Keratinocyte (primary cell): Measurements from ENCODE around the gene LSM3. TPM values are rescaled to one million over a fixed set of nuclear protein-coding genes. Genes with fewer than 3 reads are reported as not detected.

Source experiments
- DNase-seq: peaks from one replicate; pipeline ENCODE4 v3.0.0-alpha.2; 2011; ENCODE audit warnings: low read depth, missing footprints, low spot score
- FAIRE-seq: peaks from 2 replicates; lab custom pipeline; 2011; peaks lifted over from hg19 to GRCh38; lab: Jason Lieb, UNC
- H2AFZ ChIP-seq: 2 replicates; pipeline ENCODE4 v1.6.0; 2012; ENCODE audit warnings: low read length, control low read depth, inconsistent platforms; ENCODE audit not compliant: control insufficient read depth
- H3K27ac ChIP-seq: 2 replicates; pipeline ENCODE4 v1.5.1; 2011; ENCODE audit warnings: low read length; ENCODE audit not compliant: control insufficient read depth, insufficient read depth
- H3K27me3 ChIP-seq: 3 replicates; pipeline ENCODE4 v1.6.0; 2011; ENCODE audit warnings: low read length; ENCODE audit not compliant: control insufficient read depth, insufficient read depth; ENCODE audit errors: extremely low read depth
- H3K36me3 ChIP-seq, 2 experiments: 2 replicates in 1 of 2; 3 replicates in 1 of 2; pipeline ENCODE4 v1.5.1; 2011; ENCODE audit warnings: low read length in 2 of 2, mild to moderate bottlenecking in 1 of 2; ENCODE audit not compliant: control insufficient read depth in 2 of 2, insufficient read depth in 2 of 2; ENCODE audit errors: extremely low read depth in 1 of 2
- H3K4me1 ChIP-seq: 3 replicates; pipeline ENCODE4 v1.5.1; 2011; ENCODE audit warnings: low read length; ENCODE audit not compliant: control insufficient read depth, insufficient read depth; ENCODE audit errors: extremely low read depth
- H3K4me2 ChIP-seq: 3 replicates; pipeline ENCODE4 v1.6.0; 2011; ENCODE audit warnings: low read depth, low read length; ENCODE audit not compliant: control insufficient read depth, insufficient read depth; ENCODE audit errors: extremely low read depth
- H3K4me3 ChIP-seq, 3 experiments: fragments of 200-600 bp in 1 of 3; sonication (generic) in 1 of 3; 2 replicates in 2 of 3; 3 replicates in 1 of 3; pipeline ENCODE4 v1.5.1; 2011 to 2016; ENCODE audit warnings: low read length in 3 of 3, mild to moderate bottlenecking in 3 of 3, control low read depth in 2 of 3, inconsistent platforms in 1 of 3, low read depth in 1 of 3, mixed read lengths in 1 of 3, mixed run types in 1 of 3, moderate library complexity in 1 of 3; ENCODE audit not compliant: control insufficient read depth in 2 of 3, insufficient read depth in 2 of 3; ENCODE audit errors: extremely low read depth in 1 of 3
- H3K79me2 ChIP-seq: 2 replicates; pipeline ENCODE4 v1.6.0; 2012; ENCODE audit warnings: low read length; ENCODE audit not compliant: control insufficient read depth, insufficient read depth
- H3K9ac ChIP-seq: 3 replicates; pipeline ENCODE4 v1.6.0; 2011; ENCODE audit warnings: low read length; ENCODE audit not compliant: control insufficient read depth, insufficient read depth; ENCODE audit errors: extremely low read depth
- H3K9me1 ChIP-seq: 3 replicates; pipeline ENCODE4 v1.6.0; 2011; ENCODE audit warnings: low read length; ENCODE audit not compliant: control insufficient read depth, insufficient read depth; ENCODE audit errors: extremely low read depth
- H3K9me3 ChIP-seq: 2 replicates; pipeline ENCODE4 v1.5.1; 2012; ENCODE audit warnings: low read depth, low read length; ENCODE audit not compliant: control insufficient read depth
- H4K20me1 ChIP-seq: 3 replicates; pipeline ENCODE4 v1.6.0; 2011; ENCODE audit warnings: low read length; ENCODE audit not compliant: control insufficient read depth, insufficient read depth; ENCODE audit errors: extremely low read depth
- CTCF ChIP-seq, 3 experiments: IDR thresholded peaks in 1 of 3; conservative IDR thresholded peaks in 1 of 3; optimal IDR thresholded peaks in 1 of 3; 2 replicates in 2 of 3; 3 replicates in 1 of 3; pipeline versions ENCODE3 to v1.5.1; 2011; ENCODE audit warnings: low read length in 3 of 3, mild to moderate bottlenecking in 3 of 3, moderate library complexity in 2 of 3, control low read depth in 1 of 3, inconsistent platforms in 1 of 3; ENCODE audit not compliant: insufficient read depth in 2 of 3; ENCODE audit errors: extremely low read depth in 1 of 3
- EZH2 ChIP-seq: IDR thresholded peaks from one replicate; pipeline ENCODE4 v1.6.1; 2012; ENCODE audit warnings: inconsistent platforms, mild to moderate bottlenecking, low read length, moderate library complexity
- dilution Hi-C: fragments of 300-500 bp; cut with MboI; formaldehyde crosslinking; loops from one replicate; pipeline ENCODE4 v1.7.0; 2020; ENCODE audit warnings: low sequenced_read_pairs; ENCODE audit not compliant: extremely low pct_ligation_motif_present
- polyA plus RNA-seq, 5 experiments: library from polyadenylated mRNA; depleted of rRNA in 3 of 5; stranded (reverse) in 3 of 5; stranded (forward) in 1 of 5; unstranded in 1 of 5; fragments of >200 nt; gene quantifications; 1 replicate in 1 of 5; 2 replicates in 3 of 5; 3 replicates in 1 of 5; pipeline versions ENCODE4 v1.2.1 to v1.2.3, GENCODE V29; 2011 to 2012; ENCODE audit warnings: missing spikeins in 2 of 5, low read depth in 1 of 5, low replicate concordance in 1 of 5

LSM3 gene
- polyA plus RNA-seq, 1 donor (not counting 4 experiments of a cell fraction or from before 2014, with no cell fraction given) = 26.1 TPM

GRCh38 chr3:14147617-14148016 lies 31.0 kb upstream of the LSM3 start:
- H3K27ac ChIP-seq = no peak overlapping the region
- no peak overlapping the region for H3K4me2 ChIP-seq
- H2AFZ ChIP-seq = no peak overlapping the region
- no peak overlapping the region for H3K9ac ChIP-seq
- DNase-seq = no peak
- dilution Hi-C loops = no loop called here
- H3K27me3 ChIP-seq = no peaks in the 10 kb centered on the region
- H3K9me1 ChIP-seq = no peaks in the 10 kb centered on the region
- peaks cover 37% of the 10 kb centered on the region for H3K4me1 ChIP-seq
- H3K79me2 ChIP-seq = no peaks in the 10 kb centered on the region
- no peak overlapping the region for H3K4me3 ChIP-seq
- peaks cover 37 to 54% of the 10 kb centered on the region in 2 experiments for H3K36me3 ChIP-seq
- FAIRE-seq = no peak
- no peaks in the 10 kb centered on the region for H3K9me3 ChIP-seq
- no peak for TF ChIP-seq EZH2
- TF ChIP-seq CTCF (optimal IDR thresholded peaks at IDR 0.05 in 1 of 3, IDR thresholded peaks at IDR 0.05 in 1 of 3, conservative IDR thresholded peaks at IDR 0.05 in 1 of 3; ENCODE audit: extremely low read depth in 1 of 3, insufficient read depth in 2 of 3, low read length in 3 of 3) = no peak
- H4K20me1 ChIP-seq = peaks cover 2% of the 10 kb centered on the region

- H3K79me2 ChIP-seq = no peaks in the 10 kb centered on the region
- H3K27ac ChIP-seq = no peak overlapping the region
- no peaks in the 10 kb centered on the region for H3K9me3 ChIP-seq
- no peak for DNase-seq
- no peaks in the 10 kb centered on the region for H3K27me3 ChIP-seq
- H4K20me1 ChIP-seq = peaks cover 2% of the 10 kb centered on the region
- dilution Hi-C loops = no loop called here
- no peak overlapping the region for H2AFZ ChIP-seq
- no peak for FAIRE-seq
- no peak for TF ChIP-seq EZH2
- no peak for TF ChIP-seq CTCF (optimal IDR thresholded peaks at IDR 0.05 in 1 of 3, IDR thresholded peaks at IDR 0.05 in 1 of 3, conservative IDR thresholded peaks at IDR 0.05 in 1 of 3; ENCODE audit: extremely low read depth in 1 of 3, insufficient read depth in 2 of 3, low read length in 3 of 3)
- no peak overlapping the region for H3K4me2 ChIP-seq
- H3K4me3 ChIP-seq = no peak overlapping the region
- peaks cover 30% of the 10 kb centered on the region for H3K4me1 ChIP-seq
- peaks cover 42 to 60% of the 10 kb centered on the region in 2 experiments for H3K36me3 ChIP-seq
- no peak overlapping the region for H3K9ac ChIP-seq
- H3K9me1 ChIP-seq = no peaks in the 10 kb centered on the region
Observed at GRCh38 chr3:14148041-14148985, 30.3 kb upstream of the LSM3 start.
